ENCODE measurements around the gene LRP3.
"Not testable (repeated sequence)": the region's sequence is repeated elsewhere in the genome, so short reads cannot be mapped to it uniquely, and the experiment has no call there.

DNA sequence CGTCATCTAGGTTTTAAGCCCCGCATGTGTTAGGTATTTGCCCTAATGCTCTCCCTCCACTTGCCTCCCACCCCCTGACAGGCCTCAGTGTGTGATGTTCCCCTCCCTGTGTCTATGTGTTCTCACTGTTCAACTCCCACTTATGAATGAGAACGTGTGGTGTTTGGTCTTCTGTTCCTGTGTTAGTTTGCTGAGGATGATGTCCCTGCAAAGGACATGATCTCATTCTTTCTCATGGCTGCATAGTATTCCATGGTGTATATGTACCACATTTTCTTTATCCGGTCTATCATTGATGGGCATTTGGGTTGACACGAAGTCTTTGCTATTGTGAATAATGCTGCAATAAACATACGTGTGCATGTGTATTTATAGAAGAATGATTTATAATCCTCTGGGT, 39.8 kb upstream of the LRP3 start:
- TF ChIP-seq POLR2A (IDR thresholded peaks at IDR 0.05); CTCF (IDR thresholded peaks at IDR 0.05 in 4 of 5, conservative IDR thresholded peaks at IDR 0.05 in 1 of 5): not testable (repeated sequence)
